NCI-H146 treated with DMSO at 0.1 percent for 48 hours (cell line): ENCODE results near the gene FAM81A.

Source experiments
- DNase-seq: peaks from one replicate; lab custom pipeline; 2025; ENCODE audit not compliant: unreplicated experiment; lab: John Stamatoyannopoulos, UW

The FAM81A gene

DNA sequence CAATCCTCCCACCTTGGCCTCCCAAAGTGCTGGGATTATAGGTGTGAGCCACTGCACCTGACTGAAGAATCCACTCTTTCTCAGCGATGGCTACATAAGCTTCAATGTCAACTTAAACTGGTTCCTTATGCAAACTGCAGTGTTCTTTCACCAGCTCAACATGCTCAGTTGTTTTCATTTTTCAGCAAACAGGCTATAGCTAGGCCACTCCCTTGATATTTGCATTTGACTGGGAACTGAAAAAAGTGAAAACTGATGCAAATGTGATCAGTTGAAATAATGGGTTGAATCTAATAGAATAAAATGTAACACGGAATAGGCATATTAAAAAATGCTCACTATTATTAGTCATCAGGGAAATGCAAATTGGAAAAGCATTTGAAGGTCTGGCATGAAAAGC is 99.4 kb downstream of the FAM81A start:
- no peak for DNase-seq

DNA sequence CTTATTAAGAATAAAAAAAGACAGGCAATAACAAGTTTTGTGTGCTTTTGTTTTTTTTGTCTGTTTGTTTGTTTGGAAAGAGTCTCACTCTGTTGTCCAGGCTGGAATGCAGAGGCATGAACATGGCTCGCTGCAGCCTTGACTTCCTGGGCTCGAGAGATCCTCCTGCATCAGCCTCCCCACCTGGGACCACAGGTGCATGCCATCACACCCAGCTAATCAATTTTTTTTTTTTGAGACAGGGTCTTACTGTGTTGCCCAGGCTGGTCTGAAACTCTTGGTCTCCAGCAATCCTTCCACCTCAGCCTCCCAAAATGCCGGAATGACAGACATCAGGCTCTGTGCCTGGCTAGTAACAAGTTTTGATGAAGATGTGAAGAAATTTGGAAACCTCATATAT is 100.5 kb downstream of the FAM81A start:
- no peak for DNase-seq

DNA sequence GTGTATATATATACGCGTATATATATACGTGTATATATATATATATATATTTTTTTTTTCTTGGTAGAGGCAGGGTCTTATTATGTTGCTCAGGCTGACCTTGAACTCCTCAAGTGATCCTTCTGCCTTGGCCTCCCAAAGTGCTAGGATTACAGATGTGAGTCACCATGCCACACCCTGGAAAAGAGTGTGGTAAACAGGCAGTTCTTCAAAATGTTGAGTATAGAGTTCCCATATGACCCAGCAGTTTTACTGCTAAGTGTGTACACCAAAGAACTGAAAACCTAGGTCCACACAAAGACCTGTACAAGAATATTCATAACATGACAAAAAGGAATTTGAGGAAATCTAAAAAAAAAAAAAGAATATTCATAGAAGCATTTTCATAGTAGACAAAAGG is 101.8 kb downstream of the FAM81A start:
- no peak for DNase-seq

DNA sequence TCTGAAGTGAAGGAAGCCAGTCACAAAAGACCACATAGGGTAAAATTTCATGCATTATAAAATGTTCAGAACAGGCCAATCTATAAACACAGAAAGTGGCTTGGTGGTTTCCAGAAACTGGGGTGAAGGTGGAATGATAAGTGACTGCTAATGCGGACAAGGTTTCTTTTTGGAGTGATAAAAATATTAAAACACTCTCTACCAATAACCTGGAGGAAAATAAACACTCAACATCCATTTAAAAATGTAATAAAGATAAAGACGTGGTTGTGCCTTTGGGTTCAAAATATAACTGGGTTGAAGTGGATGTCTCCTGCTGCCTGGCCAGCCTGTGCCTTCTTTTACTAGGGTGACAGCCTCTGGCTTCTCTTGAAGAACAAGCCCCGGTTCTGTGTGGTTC is 102.7 kb downstream of the FAM81A start:
- DNase-seq: no peak

DNA sequence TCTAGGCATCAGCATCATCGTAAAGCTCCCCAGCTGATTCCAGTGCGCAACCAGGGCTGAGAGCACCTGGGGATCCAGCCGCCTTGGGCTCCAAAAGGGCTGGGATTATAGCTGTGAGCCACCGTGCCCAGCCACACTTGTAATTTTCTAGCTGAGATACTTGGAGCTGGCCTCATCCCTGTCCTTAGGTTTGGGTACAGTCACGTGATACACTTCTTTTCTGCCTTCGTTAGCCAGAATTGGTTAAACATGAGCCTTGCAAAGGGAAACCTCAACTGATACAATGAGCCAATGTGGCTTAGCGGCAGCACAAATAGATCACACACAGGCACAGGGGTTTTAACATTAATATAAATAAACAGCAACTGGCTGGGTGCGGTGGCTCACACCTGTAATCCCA is 103.8 kb downstream of the FAM81A start:
- no peak for DNase-seq

DNA sequence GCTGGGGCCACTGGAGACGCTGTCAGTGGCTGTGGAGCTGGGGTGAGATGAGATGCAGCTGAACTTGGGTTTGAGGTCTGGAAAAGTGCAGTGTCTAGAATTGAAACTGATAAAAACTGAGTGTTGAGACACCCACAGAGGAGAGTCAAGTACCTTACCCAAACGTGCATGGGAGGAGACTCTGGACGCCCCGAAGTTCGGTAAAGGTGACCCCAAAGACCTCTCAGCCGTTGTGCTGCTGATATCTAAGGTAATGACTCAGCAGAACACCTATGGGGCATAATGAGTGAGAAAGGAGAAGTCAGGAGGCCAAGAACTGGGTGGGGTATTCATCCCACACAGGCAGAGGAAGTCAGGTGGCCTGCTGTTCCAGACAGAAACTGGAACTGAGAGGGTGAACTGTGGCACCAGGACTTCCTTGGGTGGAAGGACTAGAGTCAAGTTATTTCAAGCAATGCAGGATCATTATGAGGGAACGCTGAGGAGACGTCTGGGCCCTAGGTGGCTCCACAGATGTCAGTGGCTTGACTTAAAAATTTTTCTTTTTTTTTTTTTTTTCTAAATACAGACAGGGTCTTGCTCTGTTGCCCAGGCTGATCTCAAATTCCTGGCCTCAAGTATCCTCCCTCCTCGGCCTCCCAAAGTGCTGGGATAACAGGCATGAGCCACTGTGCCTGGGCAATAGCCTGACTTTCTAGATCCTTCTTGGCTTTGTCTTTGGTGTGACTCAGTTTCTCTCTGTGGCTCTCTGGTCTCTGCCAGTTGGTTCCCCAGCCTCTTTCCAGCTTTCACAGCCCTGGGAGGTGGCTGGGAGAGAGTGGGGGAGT is 105.9 kb downstream of the FAM81A start:
- no peak for DNase-seq

DNA sequence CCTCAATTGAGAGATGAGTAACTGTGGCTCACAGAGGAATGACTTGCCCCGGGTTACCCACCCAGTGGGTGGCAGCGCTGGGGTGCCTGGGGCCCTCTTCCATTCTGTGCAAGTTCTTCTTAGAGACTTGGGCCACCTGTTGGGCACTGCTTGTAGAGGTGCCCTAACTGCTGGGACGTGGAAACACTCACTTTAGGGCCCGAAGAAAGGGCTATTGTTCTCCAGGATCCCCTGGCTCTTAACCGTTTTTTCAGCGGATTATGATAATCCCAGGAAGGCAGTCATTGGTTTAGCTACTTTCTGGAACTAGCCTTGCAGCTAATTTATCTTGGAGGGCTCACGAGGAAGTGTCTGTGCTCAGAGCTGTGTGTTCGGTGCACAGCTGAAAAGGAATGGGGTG is 107.6 kb downstream of the FAM81A start:
- no peak for DNase-seq

DNA sequence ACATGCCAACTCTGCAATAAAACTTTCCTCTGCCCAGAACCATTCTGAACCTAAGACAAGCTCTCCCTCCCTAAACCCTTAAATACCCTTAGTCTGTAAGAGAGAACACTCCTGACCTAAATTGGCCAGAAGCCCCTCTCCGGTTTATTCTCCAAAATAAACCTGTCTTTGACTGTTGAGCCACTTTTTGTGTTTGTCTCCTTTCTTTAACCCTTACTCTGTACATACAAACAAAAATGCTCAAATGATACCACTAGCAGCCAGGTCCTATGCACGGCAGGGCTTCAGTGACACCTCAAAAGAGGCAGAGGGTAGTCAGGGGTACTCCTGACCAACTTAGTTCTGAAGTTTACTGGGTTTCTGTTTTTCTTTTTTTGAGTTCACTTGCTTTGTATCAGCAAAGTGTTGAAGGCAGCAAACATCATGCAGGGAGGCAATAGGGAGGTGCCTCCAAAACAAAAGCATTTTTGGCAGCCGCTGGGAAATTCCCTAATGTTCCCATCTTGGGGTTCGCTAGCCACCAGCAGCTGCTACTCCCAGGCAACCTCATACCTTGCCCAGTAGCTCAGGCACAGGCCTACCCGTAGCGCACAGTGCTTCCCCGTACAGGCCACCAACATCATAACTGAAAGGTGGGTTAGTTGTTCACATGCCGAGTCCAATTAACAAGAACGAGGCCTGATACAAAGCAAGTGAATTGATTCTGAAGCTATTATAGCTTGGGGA is 110.7 kb downstream of the FAM81A start:
- no peak for DNase-seq

DNA sequence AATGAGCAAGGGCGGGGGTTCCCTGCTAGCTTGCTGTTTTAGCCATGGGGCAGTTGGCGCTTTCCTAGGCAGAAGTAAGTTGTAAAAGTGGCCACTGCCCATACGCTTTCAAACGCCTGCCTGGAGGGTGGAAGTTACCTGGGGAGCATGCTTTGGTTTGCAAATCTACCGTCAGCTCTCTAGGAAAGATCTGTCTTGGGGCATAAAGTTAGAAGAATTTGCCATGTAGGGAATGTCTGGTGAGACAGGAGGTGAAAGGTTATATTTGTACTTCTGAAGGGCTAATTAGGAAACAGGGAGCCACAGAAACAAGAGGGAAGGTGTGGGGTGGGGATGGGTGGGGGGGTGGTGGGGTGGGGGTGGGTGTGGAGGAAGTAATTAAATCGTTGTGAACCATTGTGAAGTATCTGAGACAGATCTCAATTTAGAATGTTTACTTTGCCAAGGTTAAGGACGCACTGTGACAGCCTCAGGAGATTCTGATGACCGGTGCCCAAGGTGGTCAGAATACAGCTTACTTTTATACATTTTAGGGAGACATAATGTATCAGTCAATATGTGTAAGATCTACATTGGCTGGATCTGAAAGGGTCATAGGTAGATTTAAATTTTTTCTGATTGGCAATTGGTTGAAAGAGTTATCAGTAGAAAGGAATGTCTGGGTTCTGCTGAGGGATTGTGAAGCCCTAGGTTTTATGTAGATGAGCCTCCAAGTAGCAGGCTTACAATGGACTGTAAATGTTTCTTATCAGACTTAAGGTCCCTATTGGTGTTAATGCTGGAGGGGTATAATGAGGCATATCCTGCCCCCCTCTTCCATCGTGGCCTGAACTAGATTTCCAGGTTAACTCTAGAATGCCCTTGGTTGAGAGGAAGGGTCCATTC is 111.6 kb downstream of the FAM81A start:
- DNase-seq: no peak

DNA sequence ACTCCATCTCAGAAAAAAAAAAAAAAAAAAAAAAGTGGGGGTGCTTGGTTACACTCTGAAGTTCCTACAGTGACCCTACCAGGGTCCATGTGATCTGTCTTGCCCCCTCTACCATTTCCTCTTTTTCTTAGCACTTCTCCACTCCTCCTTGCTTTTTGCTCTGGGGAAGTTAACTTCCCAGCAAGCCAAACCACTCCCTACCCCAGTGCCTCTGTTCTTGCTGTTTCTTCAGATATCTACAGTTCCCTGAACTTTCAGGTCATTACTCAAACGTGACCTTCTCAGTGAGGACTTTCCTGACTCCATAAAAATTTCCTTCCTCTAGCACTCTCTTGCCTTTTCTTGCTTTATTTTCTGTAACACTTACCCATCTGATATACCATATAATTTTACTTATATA is 112.5 kb downstream of the FAM81A start:
- no peak for DNase-seq

DNA sequence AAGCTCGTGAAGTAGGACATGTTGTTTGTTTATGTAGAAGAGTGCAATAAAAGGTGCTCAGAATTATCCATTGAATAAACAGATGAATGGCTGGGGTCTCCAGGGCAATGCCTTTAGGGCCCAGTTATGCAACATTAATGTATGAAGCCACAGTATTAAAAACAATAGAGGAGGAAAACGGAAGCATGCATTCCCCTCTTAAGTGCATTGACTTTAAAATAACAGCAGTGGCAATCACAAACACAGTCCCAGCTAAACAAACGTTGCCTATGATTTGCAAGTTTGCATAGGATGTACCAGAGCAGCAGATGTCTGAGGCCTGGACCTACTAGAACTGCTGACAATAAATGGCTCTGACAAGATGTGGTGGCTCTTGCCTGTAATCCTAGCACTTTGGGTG is 113.0 kb downstream of the FAM81A start:
- peak; percentile 30 for DNase-seq

DNA sequence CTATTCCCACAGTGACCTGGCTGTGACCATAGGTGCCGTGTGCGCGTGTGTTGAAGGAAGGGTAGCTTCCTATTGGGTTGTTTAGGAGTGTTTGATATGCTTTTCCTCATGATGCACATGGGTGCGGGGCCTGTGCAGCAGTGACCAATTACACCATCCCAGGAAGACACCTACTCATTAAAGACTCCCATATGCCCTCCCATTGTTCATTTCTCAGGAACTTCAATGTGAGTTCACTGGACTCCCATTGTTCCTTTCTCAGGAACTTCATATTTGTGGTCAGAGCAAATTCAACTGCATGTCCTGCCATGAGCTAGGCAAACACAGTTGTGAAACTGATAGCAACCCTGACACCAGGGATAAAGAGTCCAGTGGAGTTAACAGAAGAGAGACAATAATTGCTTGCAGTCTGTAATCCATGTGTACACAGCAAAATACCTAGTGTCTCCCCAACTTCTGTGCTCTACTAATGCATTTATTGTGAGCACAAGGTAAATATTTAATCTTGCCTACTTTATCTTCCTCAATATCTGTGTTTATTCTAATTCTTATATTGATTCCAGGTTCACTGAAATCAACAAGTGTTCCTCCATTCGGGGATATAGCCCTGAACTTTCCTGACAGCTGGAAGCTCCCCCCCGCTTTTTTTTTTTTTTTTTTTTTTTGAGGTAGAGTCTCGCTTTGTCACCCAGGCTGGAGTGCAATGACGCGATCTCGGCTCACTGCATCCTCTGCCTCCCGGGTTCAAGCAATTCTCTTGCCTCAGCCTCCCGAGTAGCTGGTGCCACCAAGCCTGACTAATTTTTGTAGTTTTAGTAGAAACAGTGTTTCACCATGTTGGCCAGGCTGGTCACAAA is 116.1 kb downstream of the FAM81A start:
- peak; percentile 87 for DNase-seq

DNA sequence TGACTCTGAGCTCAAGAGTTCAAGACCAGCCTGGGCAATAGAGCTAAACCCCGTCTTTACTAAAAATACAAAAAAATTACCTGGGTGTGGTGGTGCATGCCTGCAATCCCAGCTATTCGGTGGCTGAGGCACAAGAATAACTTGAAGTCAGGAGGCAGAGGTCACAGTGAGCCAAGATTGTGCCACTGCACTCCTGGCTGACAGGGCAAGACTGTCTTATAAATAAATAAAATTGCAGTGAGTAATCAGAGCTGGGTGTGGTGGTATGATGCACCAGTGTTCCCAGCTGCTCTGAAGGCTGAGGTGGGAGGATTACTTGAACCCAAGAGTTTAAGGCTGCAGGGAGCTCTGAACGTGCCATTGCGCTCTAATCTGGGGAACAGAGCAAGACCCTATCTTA is 117.7 kb downstream of the FAM81A start:
- DNase-seq: no peak

DNA sequence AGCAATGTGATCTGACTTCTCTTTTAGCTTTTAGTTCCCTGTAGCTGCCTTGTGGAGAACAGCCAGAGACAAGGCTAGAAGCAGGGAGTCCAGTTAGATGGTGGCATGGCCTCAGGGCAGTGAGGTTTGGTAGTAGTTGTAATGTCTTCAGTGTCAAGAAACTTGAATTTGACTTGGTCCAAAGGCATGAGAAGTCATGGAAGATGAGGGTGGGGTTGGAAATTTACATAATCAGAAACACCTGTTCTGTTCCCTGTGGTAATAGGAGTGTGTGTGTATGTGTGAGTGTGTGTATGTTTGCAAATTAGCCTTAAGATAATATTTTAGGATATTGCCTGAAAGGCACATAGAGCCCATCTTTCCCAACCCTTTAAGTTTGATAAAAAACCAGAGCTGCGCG is 118.4 kb downstream of the FAM81A start:
- no peak for DNase-seq

DNA sequence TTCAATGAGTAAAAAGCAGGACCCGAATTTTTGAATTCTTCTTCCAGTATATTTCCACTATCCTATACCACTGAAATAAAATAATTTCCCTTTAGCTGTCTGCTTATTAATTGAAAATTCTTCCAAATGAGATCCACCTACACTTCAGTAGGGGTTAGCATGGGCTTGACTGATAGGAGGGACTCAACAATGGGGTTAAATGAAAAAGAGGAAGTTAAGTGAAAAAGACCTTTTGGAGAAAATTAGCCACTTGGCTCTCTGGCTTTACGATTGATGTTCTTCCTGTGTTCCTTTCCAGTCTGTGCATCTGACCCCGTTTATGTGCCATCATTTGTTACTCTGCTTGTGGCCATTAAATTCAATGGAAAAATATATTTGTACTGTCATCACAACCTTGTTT is 119.6 kb downstream of the FAM81A start:
- DNase-seq: peak; percentile 9

DNA sequence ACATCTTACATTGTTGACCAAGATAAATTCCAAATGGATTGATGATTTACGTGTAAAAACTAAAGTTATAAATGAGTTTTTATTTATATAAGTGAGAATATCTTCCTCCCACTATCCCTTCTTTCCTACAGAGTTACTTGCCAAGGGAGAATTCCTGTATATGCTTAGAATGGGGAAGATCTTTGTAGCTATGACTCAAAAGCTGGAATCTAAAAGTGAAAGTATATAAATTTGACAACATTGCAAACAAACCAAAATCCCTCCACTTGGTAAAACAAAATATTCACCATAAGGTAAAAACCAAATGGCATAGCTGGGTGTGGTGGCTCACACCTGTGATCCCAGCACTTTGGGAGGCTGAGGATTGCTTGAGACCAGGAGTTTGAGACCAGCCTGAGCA is 120.9 kb downstream of the FAM81A start:
- no peak for DNase-seq

DNA sequence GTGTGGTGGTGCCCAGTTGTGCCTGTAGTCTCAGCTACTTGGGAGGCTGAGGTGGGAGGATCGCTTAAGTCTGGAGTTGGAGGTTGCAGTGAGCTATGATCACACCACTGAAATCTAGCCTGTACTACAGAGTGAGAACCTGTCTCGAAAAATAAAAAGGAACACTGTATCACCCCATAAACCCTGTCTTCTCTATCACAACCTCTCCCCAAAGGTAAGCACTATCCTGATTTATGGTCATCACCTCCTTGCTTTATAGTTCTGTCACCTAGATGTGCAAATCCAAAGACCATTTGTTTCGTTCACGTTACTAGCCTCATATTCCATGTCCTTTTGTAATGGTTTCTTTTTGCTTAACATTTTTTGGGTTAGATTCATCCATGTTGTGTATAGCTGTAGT is 123.6 kb downstream of the FAM81A start:
- no peak for DNase-seq

DNA sequence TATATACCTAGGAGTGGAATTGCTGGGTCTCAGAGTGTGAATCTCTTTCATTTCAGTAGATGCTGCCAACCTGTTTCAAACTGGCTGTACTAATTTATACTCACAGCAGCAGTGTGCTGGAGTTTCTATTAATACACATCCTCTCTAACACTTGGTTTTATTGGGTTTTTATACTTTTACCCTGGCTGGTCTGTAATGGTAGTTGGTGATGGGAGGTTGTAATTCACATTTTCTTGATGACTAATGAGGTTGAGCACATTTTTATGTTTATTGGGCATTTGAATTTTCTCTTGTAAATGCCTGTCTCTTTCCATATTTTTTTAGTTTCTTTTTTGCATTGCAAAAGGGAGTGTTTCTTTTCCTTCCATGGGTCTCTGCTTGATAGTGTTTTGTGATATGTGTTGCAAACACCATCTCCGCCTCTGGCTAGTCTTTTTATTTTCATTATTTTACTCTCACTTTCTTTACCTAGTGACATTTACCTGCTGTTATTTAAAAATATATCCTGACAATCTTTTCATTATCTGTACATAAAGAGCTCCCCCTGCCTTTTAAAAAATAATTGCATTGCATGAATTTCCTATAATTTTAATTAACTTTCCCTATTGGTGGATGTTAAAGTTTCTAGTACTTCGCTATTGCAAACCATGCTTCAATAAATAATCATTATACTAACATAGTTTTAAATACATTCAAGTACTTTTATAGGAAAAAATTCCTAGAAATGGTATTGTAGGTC is 124.6 kb downstream of the FAM81A start:
- no peak for DNase-seq

DNA sequence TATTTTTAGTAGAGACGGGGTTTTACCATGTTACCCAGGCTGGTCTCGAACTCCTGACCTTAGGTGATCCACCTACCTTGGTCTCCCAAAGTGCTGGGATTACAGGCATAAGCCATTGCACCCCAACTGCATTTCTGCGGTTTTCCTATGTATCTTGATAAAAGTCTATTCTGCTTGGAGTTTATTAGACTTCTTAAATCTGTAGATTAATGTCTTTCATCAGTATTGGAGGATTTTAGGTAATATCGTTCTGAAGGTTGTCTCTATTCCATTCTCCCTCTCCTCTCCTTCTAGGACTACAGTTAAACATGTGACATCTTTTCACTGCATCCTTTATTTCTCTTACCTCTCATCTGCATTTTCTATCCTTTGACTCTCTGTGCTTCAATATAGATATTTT is 127.3 kb downstream of the FAM81A start:
- DNase-seq: no peak

DNA sequence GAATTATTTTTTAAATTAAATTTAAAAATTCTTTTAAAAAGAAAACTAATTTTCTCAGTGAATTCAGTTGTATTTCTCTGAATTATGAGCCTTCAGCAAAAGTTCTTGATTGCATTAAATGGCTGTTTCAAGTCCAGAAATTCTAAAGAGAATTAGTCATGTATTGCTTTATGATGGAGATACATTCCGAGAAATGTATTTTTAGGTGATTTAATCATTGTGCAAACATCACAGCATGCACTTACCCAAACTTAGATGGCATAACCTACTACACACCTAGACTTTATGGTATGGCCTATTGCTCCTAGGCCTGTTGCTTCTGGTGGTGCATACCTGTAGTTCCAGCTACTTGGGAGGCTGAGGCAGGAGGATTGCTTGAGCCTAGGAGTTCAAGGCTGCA is 129.3 kb downstream of the FAM81A start:
- no peak for DNase-seq
